Glomerular endothelial cell (primary cell): Measurements from ENCODE around the gene GALNT13. TPM values are rescaled to one million over a fixed set of nuclear protein-coding genes. Genes with fewer than 3 reads are reported as not detected.

ENCODE experiments used
- DNase-seq: peaks from one replicate; pipeline ENCODE4 v3.0.0-alpha.2; 2011; ENCODE audit warnings: low read depth, low spot score; ENCODE audit errors: extremely low read depth
- total RNA-seq: library from RNA; depleted of rRNA; stranded (reverse); fragments of >200 nt; gene quantifications from 2 replicates; pipeline ENCODE4 v1.2.3, GENCODE V29; 2015

The GALNT13 gene
- total RNA-seq, 1 donor from 2014 or later = 0.35 TPM

DNA sequence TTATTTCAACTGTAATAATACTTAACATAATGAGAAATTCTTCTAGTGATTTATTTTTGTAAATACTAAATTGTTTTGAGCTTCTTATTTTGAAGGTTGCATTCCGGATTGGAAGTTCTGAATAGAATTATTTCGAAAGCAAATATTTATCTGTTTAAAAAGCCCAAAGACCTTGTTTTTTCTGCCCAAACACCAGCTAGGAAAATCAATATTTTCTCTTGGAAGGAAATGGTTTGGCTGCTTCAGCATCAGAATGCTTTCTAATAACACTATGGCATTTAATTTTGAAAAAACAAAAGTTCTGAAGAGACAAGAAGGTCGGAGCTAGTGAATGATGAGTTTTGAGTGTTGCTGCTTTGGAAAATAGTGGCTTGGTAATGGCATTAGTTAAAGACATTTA lies 522.9 kb downstream of the GALNT13 start:
- DNase-seq = no peak

GRCh38 chr2:154400563-154401290 lies 529.0 kb downstream of the GALNT13 start:
- DNase-seq = no peak

DNA sequence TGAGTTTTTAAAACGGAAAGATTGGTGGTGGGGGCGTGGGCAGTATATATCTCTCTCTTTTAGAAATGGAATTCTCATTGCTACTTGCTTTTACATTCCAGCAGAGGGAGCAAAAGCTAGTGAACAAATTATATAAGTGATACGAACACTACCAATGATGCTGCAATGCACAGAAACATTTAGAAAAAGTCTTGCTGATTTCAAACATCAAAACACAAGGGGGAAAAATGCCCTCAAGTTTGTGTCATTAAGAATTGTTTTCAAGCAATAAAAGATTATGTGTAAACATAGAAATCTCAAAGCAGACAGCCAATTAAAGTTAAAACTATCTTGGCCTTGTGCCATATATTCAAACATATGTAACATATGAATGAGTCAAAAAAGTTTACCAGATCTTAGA lies 530.5 kb downstream of the GALNT13 start:
- no peak for DNase-seq

GRCh38 chr2:154403242-154403790 lies 531.6 kb downstream of the GALNT13 start:
- no peak for DNase-seq

GRCh38 chr2:154408786-154409185 lies 537.1 kb downstream of the GALNT13 start:
- DNase-seq = no peak

DNA sequence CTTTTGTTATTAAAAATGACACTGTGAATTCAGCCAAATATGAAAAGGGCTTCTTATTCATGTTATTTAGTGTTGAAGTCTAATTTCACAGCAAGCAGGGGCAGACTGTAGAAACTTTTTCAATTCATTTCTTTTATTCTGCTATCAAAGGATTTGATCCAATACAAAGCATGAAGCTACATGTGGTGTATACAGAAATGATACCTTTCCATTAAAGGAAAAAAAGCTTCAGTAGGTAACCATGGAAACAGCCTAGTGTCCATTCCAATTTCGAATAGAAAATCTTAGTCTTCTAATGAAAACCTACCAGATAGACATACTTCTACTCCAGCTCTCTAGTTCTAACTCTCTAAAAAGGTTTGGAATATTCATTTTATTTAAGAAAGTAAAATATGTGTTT lies 550.5 kb downstream of the GALNT13 start:
- DNase-seq = no peak

DNA sequence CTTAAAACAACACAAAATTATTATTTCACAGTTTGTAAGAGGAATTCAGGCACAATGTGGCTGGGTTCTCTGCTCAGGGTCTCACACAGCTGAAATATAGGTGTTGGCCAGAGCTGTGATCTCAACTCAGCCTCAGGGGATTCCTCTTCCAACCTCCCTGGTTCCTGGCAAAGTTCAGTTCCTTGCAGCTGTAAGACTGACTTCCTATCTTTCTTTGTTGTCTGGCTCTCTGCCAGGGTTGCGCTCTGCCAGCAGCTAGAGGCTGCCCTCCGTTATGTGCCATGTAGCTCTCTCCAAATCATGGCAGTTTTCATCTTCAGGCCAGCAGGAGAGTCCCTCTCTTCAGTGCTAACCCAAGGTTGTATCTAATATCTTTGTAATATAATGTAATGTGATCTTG lies 554.3 kb downstream of the GALNT13 start:
- no peak for DNase-seq

- DNase-seq = no peak
Observed at GRCh38 chr2:154427453-154427852, 555.7 kb downstream of the GALNT13 start.

DNA sequence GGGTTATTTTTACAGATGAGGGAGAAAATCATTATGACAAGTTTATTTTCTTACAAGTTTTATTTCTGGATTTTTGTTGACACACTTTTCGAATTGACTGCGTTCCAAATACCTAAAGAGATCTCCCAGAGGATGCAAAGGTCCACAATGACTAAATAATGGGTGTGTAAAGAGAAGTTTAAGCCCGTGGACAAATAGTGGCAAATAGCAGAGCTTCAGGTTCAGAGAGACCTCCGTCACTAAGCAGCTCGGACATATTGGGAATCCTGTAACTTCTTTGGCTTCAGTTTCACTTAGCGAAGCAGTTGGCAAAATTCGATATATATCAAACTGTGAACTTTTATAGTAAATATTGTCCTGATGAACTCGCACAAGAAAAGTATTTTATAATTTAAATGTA lies 556.3 kb downstream of the GALNT13 start:
- no peak for DNase-seq

GRCh38 chr2:154433010-154433409 lies 561.3 kb downstream of the GALNT13 start:
- no peak for DNase-seq

GRCh38 chr2:154437104-154437503 lies 565.4 kb downstream of the GALNT13 start:
- no peak for DNase-seq

- DNase-seq = no peak
Observed at GRCh38 chr2:154439156-154439555, 567.4 kb downstream of the GALNT13 start.

GRCh38 chr2:154443919-154444318 lies 572.2 kb downstream of the GALNT13 start:
- no peak for DNase-seq

DNA sequence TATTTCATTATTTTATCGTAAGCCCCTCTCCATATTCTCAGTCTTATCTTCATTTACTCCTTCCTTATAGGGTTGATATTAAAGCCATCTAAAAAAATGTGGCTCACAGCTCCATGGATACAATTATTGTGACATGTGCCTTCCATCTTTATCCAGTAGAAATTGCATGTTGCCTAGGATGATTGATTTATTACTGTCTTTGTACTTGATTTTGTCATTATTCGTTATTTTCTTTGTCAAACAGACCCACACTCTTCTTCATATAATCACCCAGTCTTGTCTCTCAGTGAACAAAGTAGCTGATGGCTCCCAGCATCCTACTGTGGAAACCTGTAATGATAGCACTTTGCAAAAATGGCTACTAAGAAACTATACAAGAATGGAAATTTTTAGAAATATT lies 574.6 kb downstream of the GALNT13 start:
- DNase-seq = no peak

- DNase-seq = no peak
Observed at GRCh38 chr2:154447727-154448418, 576.2 kb downstream of the GALNT13 start.

DNA sequence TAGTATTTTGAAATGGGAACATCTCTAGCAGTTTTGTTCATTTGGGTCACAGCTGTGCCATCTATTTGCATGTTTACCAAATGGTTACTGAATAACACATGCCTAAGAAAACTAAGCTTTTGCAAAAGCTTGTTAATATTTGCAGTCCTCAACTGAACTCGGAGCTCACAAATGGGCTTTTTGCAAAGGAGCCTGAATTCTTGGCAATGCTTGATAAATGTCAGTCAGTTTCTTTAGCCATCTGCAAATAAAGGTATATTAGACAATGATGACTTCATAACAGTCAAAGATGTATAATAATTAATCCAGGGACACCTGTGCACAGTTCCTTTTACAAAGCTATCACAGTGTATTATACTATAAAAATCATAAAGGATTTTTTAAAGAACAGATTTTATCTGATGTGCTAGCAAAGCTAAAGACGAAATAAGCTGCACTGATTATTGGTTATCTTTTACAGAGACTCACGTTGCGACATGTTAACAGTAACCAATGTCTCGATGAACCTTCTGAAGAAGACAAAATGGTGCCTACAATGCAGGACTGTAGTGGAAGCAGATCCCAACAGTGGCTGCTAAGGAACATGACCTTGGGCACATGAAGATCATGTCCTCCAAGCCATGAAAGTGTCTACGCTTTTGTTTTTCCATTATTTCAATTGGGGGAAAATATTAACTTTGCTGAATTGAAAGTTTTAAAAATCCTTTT lies 578.4 kb downstream of the GALNT13 start:
- no peak for DNase-seq

GRCh38 chr2:154452471-154452870 lies 580.7 kb downstream of the GALNT13 start:
- no peak for DNase-seq

DNA sequence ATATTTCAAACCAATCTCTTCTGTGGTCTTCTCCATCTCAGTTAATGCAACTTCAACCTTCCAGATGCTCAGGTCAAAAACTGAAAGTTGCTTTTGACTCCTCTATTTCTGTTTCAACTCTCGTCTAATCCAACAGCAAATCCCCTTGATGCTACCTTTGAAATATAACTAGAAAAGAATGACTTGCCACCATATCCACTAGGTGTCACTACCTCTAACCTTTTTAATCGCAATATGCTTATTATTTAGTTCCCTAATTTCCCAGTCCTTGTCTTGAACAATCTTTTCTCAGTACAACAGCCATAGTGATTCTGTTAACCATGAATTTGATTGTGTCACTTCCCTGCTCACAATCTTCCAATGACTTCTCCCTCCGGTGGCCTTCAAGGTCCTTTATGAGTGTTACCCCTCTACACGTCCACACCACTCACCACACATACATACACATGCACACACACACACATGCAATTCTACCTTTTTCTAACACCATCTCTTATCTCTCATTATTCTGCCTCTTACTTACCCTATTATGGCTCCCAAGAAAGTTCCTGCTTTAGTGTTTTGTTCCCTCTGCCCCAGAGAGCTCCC lies 581.3 kb downstream of the GALNT13 start:
- DNase-seq = no peak

GRCh38 chr2:154455166-154455565 lies 583.4 kb downstream of the GALNT13 start:
- DNase-seq = no peak

DNA sequence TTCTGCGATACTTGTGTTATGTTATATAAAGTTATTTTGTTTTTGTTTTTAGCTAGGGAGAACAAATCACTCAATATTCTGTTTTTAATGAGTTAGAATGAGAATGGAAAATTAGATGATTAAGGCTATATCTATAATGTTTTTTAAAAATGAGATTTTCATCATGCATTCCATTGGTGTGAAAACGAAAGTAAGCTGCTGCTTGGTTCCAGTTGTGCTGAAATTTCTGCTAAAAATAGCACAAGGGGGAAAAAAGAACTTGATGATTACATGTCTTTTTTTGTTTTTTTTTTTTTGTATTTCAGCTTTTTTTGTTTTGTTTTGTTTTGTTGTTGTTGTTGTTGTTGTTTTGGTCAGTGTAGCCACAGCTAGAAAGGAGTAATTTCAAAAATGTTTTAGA lies 584.1 kb downstream of the GALNT13 start:
- no peak for DNase-seq

GRCh38 chr2:154457286-154457685 lies 585.6 kb downstream of the GALNT13 start:
- DNase-seq = no peak
